T-helper 17 cell (primary cell): ENCODE measurements around the gene PRR16. TPM values are rescaled to one million over a fixed set of nuclear protein-coding genes. Genes with fewer than 3 reads are reported as not detected.

Source experiments
- ATAC-seq: fragments of 150-1000 bp; cut with Tn5 transposase; 2 replicates; pipeline ENCODE4 v1.10.0; 2021; ENCODE audit warnings: mild to moderate bottlenecking, moderate library complexity
- DNase-seq, 3 donors: peaks; one replicate each; pipeline versions ENCODE4 v3.0.0 to v3.0.0-alpha.2; 2020 to 2021
- H3K9me3 ChIP-seq: one replicate; pipeline ENCODE4 v1.7.0; 2013; ENCODE audit warnings: low read length, mild to moderate bottlenecking; ENCODE audit not compliant: control insufficient read depth, poor library complexity, severe bottlenecking
- H3K27ac Mint-ChIP-seq: one replicate; pipeline ENCODE4 v1.8.0; 2022; ENCODE audit warnings: mild to moderate bottlenecking, moderate library complexity, mixed read lengths
- H3K27me3 Mint-ChIP-seq: one replicate; pipeline ENCODE4 v1.8.0; 2022; ENCODE audit warnings: mixed read lengths
- H3K36me3 Mint-ChIP-seq: one replicate; pipeline ENCODE4 v1.8.0; 2022; ENCODE audit warnings: low read depth, mixed read lengths
- H3K4me1 Mint-ChIP-seq: one replicate; pipeline ENCODE4 v1.8.0; 2022; ENCODE audit warnings: mild to moderate bottlenecking, mixed read lengths
- H3K4me3 Mint-ChIP-seq: one replicate; pipeline ENCODE4 v1.8.0; 2022; ENCODE audit warnings: mild to moderate bottlenecking, moderate library complexity, mixed read lengths
- total RNA-seq, 4 donors: library from RNA in 2 of 4; stranded (reverse) in 2 of 4; gene quantifications; one replicate each; pipeline ENCODE4 v1.2.3 and lab custom pipeline; 2022 to 2026

PRR16 gene
- total RNA-seq, 2 donors from 2014 or later = not detected

DNA sequence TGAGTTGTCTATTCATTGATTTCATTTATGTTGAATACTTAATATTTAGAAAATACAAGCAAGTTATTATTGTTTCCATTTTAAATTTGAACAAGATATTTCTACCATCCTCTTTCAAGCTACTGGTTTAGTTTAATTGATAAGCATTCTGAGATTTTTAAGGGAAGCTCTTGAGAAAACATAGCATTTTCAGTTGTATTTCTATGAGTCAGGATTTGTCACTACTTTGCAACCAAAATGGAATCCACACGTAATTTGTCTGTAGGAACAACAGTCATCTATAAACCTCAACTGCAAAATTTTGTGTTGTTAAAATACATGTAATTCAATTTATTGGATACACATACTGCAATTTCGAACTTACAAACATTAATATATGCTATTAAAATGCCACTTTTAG lies 74.0 kb downstream of the PRR16 start:
- Mint-ChIP-seq H3K27me3 (no peaks in the 10 kb centered on the region), H3K4me1 (no peaks in the 10 kb centered on the region), H3K36me3 (no peaks in the 10 kb centered on the region), H3K4me3 (no peak overlapping the region), H3K27ac (no peak overlapping the region)
- H3K9me3 ChIP-seq = no peaks in the 10 kb centered on the region
- no peak for ATAC-seq
- no peak for DNase-seq

DNA sequence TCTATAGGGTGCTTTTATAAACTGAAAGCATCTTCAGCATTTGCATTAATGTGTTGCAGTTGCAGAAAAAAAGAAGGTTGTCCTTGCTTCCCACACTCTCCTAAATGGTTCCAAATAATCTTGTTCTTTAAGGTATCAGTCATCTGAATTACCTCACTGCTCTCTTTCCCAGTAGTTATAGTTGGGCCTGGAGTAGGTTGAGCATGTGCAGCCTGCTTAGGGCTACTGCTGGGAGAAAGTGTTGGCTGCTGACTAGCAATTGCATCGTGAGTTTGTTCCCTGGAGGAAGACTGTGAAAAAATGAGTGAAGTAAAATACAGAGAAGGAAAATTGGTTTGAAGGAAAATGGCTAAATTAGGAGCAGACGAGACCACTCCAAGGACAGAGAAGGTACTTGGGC lies 74.5 kb downstream of the PRR16 start:
- no peak for ATAC-seq
- H3K4me3 Mint-ChIP-seq = no peak overlapping the region

DNA sequence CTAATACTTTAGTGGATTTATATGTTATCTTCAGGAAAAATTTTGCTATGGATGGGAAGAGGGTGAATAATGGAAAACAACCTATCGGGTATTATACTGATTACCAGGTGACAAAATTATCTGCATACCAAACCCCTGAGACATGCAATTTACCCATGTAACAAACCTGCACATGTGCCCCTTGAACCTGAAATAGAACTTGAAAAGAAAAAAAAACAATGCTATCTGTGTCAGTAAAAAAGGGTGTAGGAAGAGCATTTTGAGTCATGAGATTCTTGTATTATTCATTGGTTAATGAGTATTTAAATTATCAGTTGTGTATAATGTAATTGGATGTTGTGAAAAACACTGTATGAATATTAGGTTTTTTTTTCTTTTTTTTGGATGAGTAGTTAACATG lies 75.4 kb downstream of the PRR16 start:
- Mint-ChIP-seq H3K4me3 (no peak overlapping the region), H3K4me1 (no peaks in the 10 kb centered on the region), H3K27me3 (no peaks in the 10 kb centered on the region), H3K36me3 (no peaks in the 10 kb centered on the region), H3K27ac (no peak overlapping the region)
- no peaks in the 10 kb centered on the region for H3K9me3 ChIP-seq
- ATAC-seq (no peak), DNase-seq (no peak)

More for the DNA sequence above, 74.5 kb downstream of the PRR16 start:
- Mint-ChIP-seq H3K36me3 (no peaks in the 10 kb centered on the region), H3K27ac (no peak overlapping the region), H3K27me3 (no peaks in the 10 kb centered on the region), H3K4me1 (no peaks in the 10 kb centered on the region)
- H3K9me3 ChIP-seq = no peaks in the 10 kb centered on the region
- DNase-seq = no peak

DNA sequence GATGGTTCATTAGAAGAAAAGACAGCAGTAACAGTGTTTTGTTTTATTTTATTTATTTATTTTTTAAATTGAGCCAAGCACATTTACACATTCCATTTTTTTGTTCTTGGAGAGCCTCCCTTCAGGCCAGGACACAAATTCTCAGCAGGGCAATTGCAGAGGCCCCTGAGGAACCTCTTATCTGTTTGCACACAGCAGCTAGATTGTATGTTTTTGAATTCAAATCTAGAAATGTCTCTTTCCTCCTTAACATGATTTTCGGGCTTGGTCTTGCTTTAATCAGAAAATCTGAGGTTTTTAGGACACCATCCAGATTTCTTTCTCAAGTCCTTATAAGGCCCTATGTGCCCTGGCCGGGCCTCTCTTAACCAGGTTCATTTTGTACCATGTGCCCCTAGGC lies 76.0 kb downstream of the PRR16 start:
- no peaks in the 10 kb centered on the region for H3K9me3 ChIP-seq
- Mint-ChIP-seq H3K27me3 (no peaks in the 10 kb centered on the region), H3K27ac (no peak overlapping the region), H3K36me3 (no peaks in the 10 kb centered on the region), H3K4me1 (no peaks in the 10 kb centered on the region), H3K4me3 (no peak overlapping the region)
- DNase-seq (no peak), ATAC-seq (no peak)

DNA sequence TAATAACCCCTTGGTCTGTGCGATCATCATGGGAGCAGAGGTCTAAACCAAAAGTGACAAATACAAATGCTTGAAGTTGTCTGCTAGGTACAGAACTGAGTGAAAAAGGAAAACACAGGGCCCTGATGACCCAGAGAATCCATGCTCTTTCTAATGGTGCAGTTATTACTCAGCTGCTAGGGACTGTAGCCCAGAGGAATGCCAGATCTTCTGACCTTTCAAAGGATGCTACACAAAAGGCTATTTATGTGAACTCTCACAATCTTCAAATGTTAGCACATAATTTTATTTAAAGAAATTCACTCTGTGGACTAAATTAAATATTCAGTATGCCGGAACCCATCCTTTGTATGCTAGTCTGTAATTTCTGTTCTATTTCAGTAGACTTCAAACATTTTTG lies 79.9 kb downstream of the PRR16 start:
- DNase-seq (no peak), ATAC-seq (no peak)
- no peak overlapping the region for H3K27ac Mint-ChIP-seq
- no peaks in the 10 kb centered on the region for H3K27me3 Mint-ChIP-seq
- H3K9me3 ChIP-seq = no peaks in the 10 kb centered on the region
- no peaks in the 10 kb centered on the region for H3K36me3 Mint-ChIP-seq
- no peaks in the 10 kb centered on the region for H3K4me1 Mint-ChIP-seq
- H3K4me3 Mint-ChIP-seq = no peak overlapping the region

DNA sequence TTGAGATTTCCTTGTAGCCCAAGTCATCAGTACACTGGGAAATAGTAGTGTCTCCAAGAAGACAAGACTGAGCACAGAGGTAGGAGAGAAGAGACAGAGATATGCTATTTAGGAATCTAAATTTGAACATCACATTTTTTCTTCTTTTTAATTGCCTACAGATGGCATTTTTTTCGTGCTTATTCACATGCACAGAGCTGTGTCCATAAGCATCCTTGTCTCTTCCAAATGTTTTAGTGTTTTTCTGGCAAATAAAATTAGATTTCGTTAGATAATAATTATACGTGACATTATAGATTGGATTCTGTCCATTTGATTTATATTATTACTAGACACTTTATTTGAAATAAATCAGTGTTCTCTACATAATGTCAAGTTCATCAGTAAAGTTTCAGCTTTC lies 80.9 kb downstream of the PRR16 start:
- Mint-ChIP-seq H3K4me1 (no peaks in the 10 kb centered on the region), H3K27me3 (no peaks in the 10 kb centered on the region), H3K36me3 (no peaks in the 10 kb centered on the region), H3K27ac (no peak overlapping the region), H3K4me3 (no peak overlapping the region)
- ATAC-seq (no peak), DNase-seq (no peak)
- no peaks in the 10 kb centered on the region for H3K9me3 ChIP-seq

DNA sequence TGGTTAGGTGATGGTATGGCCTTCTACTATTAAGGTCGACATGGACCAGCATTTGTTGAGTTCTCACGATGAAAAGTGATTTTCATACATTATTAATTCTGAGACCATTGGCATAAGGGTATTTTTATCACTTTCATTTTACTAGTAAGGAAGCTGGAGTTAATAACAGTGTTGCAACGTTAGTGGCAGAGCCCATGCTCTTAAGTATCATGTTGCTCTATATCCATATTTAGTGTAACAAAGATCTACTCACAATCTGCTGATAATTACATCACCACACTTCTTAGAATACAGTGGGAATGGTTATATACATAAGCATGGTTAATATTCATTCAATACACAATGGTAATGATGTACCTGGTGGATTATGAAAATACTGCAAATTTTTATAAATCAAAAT lies 81.9 kb downstream of the PRR16 start:
- Mint-ChIP-seq H3K27me3 (no peaks in the 10 kb centered on the region), H3K4me3 (no peak overlapping the region)

DNA sequence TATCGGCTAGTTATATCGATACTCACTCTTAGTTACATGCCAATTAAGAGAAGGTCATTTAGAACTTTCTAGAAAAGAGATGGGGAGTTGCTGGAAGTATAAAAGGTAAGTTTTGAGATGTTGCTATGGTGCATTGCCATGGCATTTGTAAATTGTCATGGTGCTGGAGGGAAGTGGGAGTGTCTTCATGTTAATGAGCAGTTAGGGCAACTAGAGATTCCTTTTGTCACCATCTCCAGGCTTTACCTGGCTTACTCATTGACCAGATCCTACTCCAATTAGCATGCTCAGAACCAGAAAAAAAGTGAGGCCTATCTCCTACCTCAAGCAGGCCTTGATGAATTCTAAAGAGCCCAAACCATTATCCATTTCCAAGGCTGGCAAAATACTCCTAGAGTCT lies 82.8 kb downstream of the PRR16 start:
- Mint-ChIP-seq H3K4me3 (no peak overlapping the region), H3K36me3 (no peaks in the 10 kb centered on the region), H3K27me3 (no peaks in the 10 kb centered on the region), H3K4me1 (no peaks in the 10 kb centered on the region), H3K27ac (no peak overlapping the region)
- ATAC-seq = no peak
- DNase-seq = no peak
- no peaks in the 10 kb centered on the region for H3K9me3 ChIP-seq

More for the DNA sequence above, 81.9 kb downstream of the PRR16 start:
- ATAC-seq = no peak
- no peaks in the 10 kb centered on the region for H3K9me3 ChIP-seq
- Mint-ChIP-seq H3K4me1 (no peaks in the 10 kb centered on the region), H3K27ac (no peak overlapping the region), H3K36me3 (no peaks in the 10 kb centered on the region)
- DNase-seq = no peak

DNA sequence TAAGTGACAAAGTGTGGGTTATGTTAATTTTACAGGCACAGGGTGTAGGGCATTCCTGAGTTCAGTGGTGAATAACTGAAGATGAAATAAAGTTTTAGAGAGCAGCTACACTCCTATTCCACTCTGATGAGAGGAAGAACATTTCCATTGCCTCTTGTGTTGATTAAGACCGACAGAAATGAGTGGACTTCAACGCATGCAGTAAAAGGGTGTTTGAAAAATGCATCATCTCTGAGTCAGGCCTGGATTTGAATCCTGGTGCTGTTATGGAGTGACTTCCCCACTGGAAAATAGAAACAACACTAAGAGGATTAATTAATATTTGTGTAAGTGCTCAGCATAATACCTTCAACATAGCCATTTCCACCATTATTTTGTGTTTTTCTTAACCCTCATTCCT lies 86.3 kb downstream of the PRR16 start:
- H3K9me3 ChIP-seq = no peaks in the 10 kb centered on the region
- no peak for DNase-seq
- ATAC-seq = no peak
- H3K36me3 Mint-ChIP-seq = no peaks in the 10 kb centered on the region
- H3K27me3 Mint-ChIP-seq = no peaks in the 10 kb centered on the region
- no peak overlapping the region for H3K4me3 Mint-ChIP-seq
- no peaks in the 10 kb centered on the region for H3K4me1 Mint-ChIP-seq
- no peak overlapping the region for H3K27ac Mint-ChIP-seq

DNA sequence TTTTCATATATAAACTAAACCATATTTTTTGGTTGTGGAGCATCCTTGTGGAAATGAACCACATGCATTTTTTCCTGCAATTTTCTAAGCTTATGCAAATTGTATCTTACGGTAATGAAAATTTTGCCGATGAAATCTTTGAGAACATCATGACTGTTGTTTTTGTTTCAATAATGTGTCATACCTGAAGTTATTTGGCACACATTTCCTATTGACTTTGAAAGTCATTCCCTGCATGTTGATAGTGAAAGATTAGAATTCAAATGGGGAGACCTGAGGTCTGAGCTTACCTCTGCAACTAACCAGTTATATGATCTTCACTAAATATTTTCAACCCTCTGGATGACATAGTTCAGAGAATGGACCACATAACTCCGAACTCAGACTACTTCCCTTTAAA lies 88.5 kb downstream of the PRR16 start:
- no peaks in the 10 kb centered on the region for H3K27me3 Mint-ChIP-seq
- no peaks in the 10 kb centered on the region for H3K36me3 Mint-ChIP-seq
- no peak for DNase-seq
- ATAC-seq = no peak
- no peaks in the 10 kb centered on the region for H3K4me1 Mint-ChIP-seq
- H3K27ac Mint-ChIP-seq = no peak overlapping the region
- H3K4me3 Mint-ChIP-seq = no peak overlapping the region
- no peaks in the 10 kb centered on the region for H3K9me3 ChIP-seq

DNA sequence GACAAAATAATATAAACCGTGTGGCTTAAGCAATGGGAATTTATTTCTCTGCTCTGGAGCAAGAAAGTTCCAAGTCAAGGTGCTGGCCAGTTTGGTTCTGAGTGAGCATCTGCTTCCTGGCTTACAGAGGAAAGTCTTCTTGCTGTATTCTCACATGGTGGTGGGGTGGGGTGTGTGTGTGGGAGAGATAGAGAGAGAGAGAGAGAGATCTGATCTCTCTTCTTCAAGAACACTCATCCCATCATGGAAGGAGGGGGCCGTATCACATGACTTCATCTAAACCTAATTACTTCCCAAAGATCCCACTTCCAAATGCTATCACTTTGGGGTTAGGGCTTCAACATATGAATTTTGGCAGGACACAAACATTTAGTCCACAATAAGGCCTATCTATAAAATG lies 91.2 kb downstream of the PRR16 start:
- Mint-ChIP-seq H3K27ac (no peak overlapping the region), H3K4me3 (no peak overlapping the region), H3K4me1 (no peaks in the 10 kb centered on the region), H3K27me3 (no peaks in the 10 kb centered on the region), H3K36me3 (no peaks in the 10 kb centered on the region)
- DNase-seq (no peak), ATAC-seq (no peak)
- H3K9me3 ChIP-seq = no peaks in the 10 kb centered on the region

DNA sequence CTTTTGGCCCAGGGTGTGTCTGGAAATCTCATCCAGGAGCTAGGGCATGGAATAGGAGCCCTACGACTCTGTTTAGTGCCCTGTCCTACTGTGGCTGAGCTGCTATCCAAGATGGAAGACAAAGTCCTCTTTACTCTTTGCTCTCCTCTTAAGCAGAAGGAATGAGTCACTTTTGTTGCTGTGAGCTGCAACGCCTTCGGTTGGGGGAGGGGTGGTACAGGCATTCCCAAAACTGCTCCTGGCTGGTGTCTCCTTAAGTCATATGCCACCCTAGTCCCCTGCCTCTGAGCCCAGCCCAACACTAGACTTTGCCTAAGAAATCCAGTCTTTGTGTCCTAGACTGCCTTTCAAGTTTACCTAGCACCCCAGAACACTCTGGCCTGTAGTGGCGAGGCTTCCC lies 99.9 kb downstream of the PRR16 start:
- ATAC-seq (no peak), DNase-seq (no peak)
- H3K9me3 ChIP-seq = no peaks in the 10 kb centered on the region
- no peaks in the 10 kb centered on the region for H3K4me1 Mint-ChIP-seq
- no peak overlapping the region for H3K27ac Mint-ChIP-seq
- no peak overlapping the region for H3K4me3 Mint-ChIP-seq
- no peaks in the 10 kb centered on the region for H3K36me3 Mint-ChIP-seq
- no peaks in the 10 kb centered on the region for H3K27me3 Mint-ChIP-seq

DNA sequence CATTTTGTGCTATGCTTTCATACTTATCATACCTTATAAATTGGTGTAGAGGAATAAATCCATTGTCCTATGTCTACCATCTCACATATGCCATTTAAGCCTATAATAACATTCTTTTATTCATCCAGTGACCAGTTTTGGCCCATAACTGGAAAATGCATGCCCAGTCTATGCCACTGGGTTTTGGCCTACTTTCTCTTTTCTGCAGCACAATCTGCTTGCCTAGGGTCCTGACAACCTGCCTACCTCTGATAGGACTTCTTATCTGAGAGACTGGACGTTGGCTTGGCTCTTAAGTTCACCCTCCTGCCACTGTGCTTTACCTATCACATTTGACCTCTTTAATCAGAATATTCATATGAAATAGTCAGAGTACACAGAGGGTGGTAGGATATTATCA lies 103.0 kb downstream of the PRR16 start:
- DNase-seq (no peak), ATAC-seq (no peak)
- H3K9me3 ChIP-seq = no peaks in the 10 kb centered on the region
- Mint-ChIP-seq H3K27ac (no peak overlapping the region), H3K4me1 (no peaks in the 10 kb centered on the region), H3K27me3 (no peaks in the 10 kb centered on the region), H3K4me3 (no peak overlapping the region), H3K36me3 (no peaks in the 10 kb centered on the region)

DNA sequence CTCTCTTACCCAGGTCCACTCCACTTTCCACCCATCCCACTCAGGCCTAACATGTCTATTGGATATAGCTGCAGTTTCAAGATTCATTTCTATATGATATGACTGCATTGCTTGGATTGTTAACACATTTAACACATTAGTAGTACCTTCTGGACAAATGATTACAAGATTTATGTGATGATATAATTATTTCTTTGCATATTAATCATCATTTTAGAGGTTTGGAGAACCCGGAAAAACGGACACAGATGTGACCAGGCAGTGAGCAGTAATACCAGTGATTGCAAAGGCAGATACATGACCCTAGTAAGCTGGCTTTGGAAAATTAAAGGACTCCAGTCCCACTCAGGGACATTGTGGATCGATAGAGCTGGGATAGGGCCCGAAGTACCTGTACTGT lies 103.8 kb downstream of the PRR16 start:
- H3K9me3 ChIP-seq = no peaks in the 10 kb centered on the region
- no peaks in the 10 kb centered on the region for H3K4me1 Mint-ChIP-seq
- DNase-seq (no peak), ATAC-seq (no peak)
- H3K36me3 Mint-ChIP-seq = no peaks in the 10 kb centered on the region
- no peak overlapping the region for H3K4me3 Mint-ChIP-seq
- no peak overlapping the region for H3K27ac Mint-ChIP-seq
- no peaks in the 10 kb centered on the region for H3K27me3 Mint-ChIP-seq

DNA sequence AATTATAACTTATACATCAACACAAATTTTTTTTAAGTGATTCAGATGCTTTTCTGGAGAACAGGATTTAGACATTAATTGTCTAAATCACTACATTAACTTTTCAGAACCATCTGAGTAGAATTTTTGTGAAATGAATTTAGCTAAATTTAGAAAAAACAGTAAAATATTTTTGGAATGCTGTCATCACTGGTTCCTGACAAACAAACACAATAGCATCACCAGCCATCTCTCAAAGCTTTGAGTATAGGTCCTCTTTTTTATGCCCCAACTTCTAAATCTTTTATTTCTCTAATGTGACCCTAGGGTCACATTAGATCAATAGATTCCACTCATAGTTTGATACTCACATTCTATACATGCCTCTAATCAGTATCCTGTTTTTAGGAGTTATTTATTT lies 104.6 kb downstream of the PRR16 start:
- no peak overlapping the region for H3K4me3 Mint-ChIP-seq
- H3K9me3 ChIP-seq = no peaks in the 10 kb centered on the region
- no peak for ATAC-seq
- DNase-seq = no peak
- no peaks in the 10 kb centered on the region for H3K36me3 Mint-ChIP-seq
- no peak overlapping the region for H3K27ac Mint-ChIP-seq
- H3K27me3 Mint-ChIP-seq = no peaks in the 10 kb centered on the region
- H3K4me1 Mint-ChIP-seq = no peaks in the 10 kb centered on the region
